ENCODE results near the gene RGS6.

Gene RGS6

DNA sequence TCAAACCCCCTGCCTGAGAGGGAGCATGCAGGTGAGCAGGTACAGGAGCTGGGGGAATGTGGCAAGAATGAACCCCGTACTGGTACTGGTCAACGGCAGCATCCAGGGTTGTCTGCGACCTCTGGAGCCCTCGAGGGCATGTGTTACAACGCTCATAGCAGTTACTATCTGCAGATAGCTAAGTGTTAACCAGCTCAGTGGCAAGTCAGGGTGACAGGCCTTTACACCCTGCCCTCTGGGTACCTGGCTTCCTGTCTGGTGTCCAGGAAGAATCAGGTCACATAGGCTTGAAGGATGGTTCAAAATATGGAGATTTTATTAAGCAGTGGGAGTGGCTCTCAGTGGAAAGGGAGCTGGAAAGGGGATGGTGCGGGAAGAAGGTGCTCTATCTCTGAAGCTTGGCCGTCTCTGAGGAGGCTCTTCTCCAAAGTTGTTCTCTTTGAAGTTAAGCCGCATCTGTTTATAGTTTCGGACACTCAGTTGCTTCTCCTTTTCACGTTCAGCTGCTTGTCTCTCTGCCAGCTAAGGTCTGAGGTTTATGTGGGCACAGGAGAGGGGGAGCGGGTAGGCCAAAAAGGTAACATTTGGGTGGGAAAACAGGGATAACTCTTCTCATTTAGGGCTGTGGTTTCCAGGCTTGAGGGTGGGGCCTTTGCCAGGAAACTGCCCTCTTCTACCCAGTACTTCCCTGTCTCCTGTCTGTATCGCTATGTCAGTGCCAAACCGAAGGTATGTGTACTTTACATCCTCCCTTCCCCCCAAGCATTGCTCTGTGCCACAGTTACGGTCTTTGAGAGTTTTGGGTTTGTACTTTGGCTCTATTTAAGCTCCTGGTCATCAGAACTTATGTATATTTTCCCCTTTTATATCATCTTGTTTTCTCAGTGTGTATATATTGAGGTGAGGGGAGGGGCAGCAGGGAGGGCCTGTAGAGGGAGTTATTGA lies 305.8 kb downstream of the RGS6 start:
- peak; percentile 79 for FAIRE-seq
- no peak for DNase-seq (ENCODE audit: low spot score)

DNA sequence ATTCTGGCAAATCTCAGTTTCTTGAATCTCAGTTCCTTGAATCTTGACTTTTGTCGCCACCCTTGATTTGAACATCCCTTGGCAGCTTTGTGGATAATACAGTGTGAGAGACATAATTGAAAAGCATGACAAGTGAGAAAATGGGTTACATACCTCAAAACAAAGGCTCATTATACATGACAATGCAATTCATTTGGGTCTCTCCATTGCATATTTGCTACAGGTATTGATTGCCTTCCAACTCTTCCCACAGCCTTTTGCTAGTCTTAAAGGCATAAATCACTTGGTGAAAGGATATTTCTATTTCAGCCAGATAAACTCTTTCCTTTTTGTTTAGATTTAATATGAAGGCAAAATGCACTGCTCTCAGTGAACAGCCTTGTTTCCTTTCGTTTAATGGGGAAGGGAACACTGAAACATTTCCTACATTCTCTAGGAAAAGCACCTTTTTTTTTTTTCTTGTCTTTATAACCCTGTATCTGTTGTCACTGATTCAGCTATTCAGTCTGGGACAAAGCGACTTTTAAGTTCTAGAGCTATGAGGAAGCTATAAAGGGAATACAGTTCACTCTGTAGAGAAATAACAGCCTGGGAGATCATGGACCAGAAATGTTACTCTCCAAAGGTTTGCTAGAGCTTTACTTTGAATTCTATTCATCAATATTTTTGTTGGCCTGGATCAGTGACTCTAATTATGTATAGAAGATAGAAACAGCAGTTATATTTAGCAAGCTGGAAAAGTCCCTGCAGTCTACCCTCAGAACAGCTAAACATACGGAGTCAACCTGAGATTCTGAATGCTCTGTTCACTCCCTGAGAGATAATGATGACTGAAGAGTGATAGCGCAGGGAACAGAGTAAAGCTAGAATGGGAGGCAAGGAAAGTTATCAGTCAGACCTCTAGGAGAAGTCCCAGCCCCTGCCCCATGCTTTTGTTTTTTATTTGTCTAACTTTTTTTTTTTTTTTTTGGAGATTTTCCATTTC lies 311.4 kb downstream of the RGS6 start:
- no peak for DNase-seq (ENCODE audit: low spot score)
- FAIRE-seq = peak; percentile 42

DNA sequence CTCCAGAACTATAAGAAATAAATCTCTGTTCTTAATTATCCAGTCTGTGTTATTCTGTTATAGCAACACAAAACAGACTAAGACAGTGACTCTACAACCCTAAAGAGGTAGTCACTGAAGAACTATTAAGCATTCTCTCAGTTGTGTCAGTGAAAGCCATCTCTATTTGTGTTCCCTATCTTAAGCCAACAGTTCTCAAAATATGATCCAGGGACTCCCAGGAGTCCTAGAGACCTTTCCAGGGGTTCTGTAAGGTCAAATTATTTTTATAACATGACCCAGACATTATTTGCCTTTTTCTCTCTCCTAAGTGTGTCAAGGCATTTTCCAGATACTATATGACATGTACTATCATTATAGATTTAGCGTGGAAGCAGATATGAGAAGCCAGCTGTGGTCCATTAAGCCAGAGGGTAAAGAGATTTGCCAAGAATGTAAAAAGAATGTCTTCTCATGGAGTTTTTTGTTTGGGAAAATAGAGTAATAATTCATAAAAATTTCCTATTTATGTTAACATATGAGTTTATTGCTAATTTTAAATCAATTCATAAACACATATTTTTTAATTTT lies 315.8 kb downstream of the RGS6 start:
- FAIRE-seq (no peak), DNase-seq (ENCODE audit: low spot score) (no peak)

DNA sequence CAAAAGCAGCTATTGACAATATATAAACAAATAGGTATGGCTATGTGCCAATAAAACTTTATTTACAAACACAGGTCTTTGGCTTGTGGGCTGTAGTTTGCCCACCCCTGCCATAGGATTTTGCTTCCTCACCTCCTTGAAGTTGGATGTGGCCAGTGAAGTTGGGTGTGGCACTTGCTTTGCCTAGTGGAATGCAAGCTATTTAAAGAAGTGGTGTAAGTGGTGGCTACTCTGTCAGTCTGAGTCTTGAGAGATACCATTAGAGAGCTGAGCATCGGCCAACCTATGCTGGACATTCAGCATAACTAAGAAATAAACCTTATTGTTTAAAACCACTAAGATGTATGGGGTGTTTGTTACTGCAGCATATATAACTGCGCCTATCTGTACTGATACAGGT lies 321.3 kb downstream of the RGS6 start:
- FAIRE-seq (peak; percentile 37), DNase-seq (ENCODE audit: low spot score) (peak; percentile 40)

DNA sequence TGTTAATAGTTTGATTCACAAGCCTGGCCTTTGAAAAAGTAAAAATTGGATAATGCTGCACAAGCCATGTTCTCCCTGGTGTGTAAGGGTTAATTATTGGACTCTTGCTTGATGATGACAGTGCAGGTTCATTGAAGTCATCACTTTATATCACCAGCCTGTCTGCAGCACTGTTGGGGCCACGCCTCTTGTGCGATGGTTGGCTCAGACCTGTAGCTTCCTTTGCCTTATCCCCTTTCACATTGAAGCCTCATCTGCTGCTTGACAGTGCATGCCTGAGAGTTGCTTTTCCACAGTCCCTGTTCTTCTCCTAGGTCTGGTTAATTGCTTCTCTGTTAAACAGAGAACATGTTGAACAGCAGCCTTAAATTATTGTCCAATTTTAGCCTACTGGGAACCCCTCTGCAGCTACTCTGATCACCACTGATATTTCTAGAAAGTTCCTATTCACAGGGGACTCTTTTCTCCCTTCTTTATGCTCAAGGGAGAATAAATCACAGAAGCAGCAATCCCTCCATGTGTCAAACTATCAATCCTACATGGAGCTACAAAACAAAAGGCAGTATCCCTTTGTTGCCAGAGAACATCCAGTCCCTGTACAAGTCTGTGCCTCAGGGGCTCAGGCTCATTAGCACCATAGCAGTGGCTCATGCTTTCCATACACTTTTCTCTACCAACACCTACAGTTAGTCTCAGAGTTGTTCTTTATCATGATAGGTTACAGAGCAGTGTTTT lies 322.1 kb downstream of the RGS6 start:
- FAIRE-seq (peak; percentile 92), DNase-seq (ENCODE audit: low spot score) (peak; percentile 42)

DNA sequence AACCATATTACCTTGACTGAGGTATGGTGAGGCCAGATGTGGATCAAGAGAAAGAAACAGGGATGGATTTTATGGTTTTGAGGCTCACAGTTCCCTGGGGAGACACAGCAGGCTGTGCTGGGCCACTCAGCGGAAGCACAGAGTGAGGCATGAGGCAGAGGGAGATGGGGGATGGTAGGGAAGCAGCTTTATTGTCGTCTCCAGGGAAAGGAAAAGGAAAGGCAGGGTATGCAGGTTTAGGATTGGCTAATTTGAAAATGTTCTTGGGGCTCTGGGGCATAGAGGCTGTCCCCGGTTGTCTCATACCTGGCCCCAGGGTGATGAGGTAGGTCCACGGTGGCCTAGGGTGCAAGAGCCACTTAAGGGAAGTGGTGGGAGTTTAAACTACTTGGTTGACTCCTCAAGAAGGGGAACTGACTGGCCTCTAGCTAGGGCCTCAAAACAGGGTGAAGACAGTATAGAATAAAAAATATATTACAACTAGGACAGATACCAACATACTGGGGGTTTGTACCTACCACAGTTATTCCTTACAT lies 322.8 kb downstream of the RGS6 start:
- no peak for FAIRE-seq

DNA sequence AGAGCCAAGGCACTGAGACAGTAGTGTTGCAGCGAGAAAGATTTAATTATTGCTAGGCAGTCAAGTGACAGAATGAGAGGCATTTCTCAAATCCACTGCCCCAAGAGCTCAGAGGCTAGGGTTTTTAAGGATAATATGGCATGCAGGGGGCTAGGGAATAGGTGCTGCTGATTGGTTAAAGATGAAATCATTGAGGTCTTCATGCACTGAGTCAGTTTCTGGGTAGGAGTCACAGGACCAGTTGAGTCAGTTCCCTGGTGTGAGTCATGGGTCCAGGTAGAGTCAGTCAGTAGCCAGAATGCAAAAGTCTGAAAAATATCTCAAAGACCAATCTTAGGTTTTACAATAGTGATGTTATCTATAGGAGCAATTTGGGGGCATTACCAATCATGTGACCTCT lies 323.8 kb downstream of the RGS6 start:
- peak; percentile 46 for FAIRE-seq
- peak; percentile 72 for DNase-seq (ENCODE audit: low spot score)

More for the DNA sequence above, 322.8 kb downstream of the RGS6 start:
- DNase-seq (ENCODE audit: low spot score) = no peak

DNA sequence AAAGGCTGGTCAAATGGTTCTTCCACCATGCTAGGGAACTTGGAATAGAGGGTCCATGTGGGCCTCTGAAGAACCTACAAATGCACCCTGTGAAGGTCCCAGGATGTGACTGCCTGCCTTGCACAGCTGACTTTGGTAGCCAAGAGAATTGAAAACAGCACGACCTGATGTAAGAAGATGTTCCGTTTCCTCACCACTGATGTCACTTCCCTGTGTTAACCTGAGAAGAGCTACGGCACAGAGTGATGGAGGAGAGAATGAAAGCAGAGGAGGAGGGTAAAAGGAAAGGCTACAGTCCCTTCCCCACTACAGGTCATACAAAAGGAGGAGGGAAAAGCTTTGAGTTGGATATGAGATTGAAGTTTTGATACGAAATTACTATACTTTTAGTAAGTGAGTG lies 328.8 kb downstream of the RGS6 start:
- peak; percentile 90 for FAIRE-seq

DNA sequence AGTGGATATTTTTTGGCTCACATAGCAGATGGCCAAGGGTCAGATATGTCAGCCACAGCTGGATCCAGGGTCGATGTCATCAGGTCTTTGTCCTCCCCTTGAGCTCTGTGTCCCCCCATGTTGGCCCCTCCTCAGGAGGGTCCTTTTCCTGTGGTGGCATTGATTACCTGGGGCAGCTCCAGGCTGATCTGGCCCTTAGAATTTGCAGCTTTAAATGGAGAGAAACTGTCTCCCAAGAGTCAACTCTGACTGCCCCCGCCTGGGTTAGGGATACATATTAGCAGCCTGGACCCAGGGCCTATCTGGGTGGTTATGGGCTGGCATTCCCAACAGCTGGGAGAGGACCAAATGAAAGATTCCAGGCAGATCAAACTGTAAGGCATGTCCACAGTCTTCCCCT lies 330.5 kb downstream of the RGS6 start:
- DNase-seq (ENCODE audit: low spot score) = no peak
- no peak for FAIRE-seq

More for the DNA sequence above, 328.8 kb downstream of the RGS6 start:
- no peak for DNase-seq (ENCODE audit: low spot score)

DNA sequence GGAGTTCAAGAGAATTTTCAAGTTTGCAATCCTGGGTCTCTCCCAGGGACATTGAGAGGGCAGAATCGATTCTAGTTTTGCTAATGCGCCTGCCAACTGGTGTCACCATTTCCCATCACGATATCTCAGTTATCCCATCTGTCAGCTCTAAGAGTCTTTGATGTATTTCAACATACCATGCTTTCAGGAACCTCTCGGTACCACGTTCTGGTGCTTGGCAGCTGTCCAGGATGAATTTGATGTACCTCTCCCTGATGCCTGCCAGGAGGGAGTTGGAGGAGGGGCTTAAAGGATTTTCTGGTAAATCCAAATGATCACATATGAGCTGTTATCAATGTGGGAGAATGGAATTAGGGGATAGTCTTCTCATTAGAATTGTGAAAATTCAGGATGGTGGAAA lies 332.5 kb downstream of the RGS6 start:
- DNase-seq (ENCODE audit: low spot score) (no peak), FAIRE-seq (no peak)

DNA sequence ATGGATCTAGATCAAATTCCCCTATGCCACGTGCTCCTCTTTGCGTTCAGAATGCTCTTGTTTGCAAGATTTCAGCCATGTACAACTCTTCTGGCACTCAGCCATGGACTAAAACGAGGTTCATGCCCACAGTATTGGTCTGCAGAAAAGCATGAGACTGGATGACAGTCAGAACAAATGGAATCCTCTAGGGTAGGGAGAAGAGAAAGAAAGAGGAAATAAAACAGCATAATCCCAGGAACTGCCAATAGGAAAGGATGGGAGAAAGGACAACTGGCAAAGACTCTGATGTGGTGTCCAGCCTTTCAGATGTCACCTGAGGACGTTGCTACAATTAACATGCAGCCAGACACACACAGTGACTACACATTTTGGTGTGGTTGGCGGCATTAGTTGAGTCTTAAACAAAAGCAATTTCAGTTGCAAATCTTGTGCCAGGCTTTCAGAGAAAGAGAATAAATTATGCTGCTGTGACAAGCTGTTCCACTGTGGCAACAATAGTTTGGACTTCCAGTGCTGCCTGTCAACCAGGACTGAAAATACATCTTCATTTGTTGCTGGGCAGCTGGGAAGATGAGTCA lies 338.0 kb downstream of the RGS6 start:
- no peak for FAIRE-seq
- DNase-seq (ENCODE audit: low spot score) = no peak

DNA sequence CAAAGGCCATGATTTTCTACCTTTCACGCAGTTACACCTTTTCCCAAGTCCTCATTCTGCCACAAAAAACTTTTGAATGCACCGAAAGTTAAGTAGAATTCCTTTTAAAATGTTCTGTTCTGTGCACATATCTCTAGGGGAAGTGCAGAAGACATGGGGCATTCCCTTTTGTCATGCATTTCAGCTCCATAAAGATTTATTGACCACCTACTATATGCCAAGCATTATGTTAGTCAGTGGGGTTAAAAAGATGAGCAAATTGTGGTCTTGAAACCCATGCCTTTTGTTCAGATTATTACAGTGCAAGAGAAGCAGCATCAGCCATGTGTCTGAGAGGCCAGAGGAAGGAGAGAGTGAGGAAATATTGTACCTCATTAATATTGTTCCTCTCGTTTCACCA lies 338.5 kb downstream of the RGS6 start:
- no peak for DNase-seq (ENCODE audit: low spot score)
- no peak for FAIRE-seq

DNA sequence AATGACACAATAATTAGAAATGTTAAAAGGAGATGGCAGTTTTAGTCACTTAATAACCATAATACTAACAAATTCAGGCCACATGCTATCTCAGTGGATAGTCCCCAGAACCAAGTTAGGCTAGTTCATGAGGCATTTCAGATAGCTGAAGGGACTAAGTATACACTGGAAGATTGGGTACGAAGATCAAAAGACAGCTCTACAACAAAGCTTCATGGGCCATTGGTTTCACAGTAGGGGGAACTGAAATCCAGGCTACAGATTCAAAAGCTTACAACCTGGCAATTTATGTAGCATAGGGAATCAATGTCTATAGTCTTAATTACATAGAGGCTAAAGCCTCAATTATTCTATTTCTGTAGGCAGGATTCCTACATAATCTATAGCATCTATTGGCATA lies 343.0 kb downstream of the RGS6 start:
- FAIRE-seq = no peak
- no peak for DNase-seq (ENCODE audit: low spot score)

DNA sequence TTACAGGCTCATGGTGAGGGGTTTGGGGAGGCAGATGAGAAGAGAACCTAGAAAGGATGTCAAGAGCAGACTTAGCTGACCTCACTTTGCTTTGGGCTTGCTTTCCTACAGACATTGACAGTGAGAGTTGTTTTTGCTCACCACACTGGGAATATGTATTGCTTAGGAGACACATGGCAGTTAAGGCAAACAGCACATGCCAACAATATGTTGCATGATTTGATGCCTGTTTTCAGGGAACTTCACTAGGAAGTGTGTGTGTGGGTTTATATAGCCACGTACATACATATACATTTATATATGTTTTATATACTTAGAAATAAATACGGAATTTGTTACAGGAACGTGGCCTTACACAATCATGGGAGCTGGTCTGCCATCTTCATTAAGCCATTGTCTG lies 346.1 kb downstream of the RGS6 start:
- FAIRE-seq = peak; percentile 86

DNA sequence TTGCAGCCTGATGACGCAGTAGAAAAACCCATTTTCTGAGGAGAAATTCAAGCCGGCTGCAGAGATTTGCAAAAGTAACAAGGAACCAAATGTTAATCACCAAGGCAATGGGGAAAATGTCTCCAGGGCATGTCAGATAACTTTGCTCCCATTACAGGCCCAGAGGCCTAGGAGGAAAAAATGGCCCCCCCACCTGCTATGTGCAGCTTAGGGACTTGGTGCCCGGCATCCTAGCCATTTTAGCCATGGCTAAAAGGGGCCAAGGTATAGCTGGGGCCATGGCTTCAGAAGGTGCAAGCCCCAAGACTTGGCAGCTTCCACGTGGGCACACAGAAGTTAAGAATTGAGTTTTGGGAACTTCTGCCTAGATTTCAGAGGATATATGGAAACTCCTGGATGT lies 351.9 kb downstream of the RGS6 start:
- FAIRE-seq (no peak), DNase-seq (ENCODE audit: low spot score) (no peak)

More for the DNA sequence above, 346.1 kb downstream of the RGS6 start:
- no peak for DNase-seq (ENCODE audit: low spot score)

DNA sequence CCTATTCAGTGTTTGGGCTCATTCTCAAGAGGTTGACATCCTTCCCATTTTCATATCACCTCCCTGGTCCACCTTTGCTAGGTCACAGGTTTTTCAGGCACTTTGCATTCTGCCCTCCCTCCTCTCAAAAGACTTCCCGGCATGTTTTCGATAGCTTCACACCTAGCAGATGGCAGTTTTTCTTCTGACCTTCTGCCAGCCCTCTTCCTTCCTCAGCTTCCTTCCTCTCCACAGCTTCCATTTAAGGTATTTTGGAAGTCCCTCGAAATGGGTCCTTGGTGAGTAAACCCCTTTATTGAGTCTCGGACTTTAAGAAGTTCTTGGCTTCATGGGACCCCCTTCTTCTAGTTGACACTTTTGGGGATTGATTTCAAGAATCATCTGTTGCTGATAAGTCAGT lies 358.0 kb downstream of the RGS6 start:
- FAIRE-seq (no peak), DNase-seq (ENCODE audit: low spot score) (no peak)

DNA sequence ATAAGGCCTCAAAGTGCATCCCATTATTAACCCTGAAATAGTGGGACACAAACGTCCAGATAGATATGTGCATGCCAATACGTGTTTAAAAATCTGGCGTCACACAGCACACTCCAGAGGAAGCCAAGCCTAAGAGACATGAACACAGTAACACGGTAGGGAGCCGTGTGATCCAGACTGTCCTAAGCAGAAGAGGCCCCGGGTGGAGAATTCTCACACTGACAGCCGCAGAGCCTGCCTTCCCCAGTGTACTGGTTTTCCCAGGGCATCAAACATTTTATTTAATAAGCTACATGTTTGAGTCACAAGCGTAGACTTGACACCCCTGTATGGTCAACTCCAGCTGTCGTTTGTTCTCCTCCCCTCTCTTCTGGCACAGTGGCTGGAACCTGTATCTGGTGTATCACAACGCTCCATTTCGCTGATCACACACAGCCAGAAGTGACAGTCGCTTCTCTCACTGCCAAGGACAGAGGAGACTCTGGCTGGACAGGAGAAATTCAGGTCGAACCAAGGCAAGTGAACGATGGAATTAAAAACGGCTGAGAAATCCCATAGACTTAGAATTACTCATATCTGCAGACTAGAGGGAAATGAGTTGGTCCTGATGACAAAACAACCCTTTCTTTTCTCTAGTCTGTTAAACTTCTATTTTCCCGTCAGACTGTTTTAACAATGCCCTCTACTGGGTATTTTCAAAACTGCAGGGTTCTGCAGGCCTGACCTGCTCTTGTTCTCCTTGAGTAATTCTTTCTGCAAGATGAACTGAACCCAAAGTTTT lies 359.9 kb downstream of the RGS6 start:
- DNase-seq (ENCODE audit: low spot score) (peak; percentile 74), FAIRE-seq (peak; percentile 86)

DNA sequence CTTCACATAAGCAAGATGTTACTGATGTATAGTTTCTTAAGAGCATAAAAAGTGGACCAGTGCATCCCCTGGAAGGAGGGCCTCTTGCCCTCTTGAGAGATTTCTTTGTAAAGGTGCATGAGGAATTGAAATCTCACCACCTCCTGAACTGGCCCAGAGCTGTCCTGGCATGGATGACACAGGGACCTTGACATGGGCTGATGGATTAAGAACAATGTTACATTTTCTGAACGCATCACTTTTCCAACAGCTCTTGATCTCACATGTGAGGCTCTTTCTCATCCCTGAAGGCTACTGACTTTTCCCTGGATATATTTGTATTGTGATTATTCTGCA lies 360.4 kb downstream of the RGS6 start:
- FAIRE-seq = no peak

DNA sequence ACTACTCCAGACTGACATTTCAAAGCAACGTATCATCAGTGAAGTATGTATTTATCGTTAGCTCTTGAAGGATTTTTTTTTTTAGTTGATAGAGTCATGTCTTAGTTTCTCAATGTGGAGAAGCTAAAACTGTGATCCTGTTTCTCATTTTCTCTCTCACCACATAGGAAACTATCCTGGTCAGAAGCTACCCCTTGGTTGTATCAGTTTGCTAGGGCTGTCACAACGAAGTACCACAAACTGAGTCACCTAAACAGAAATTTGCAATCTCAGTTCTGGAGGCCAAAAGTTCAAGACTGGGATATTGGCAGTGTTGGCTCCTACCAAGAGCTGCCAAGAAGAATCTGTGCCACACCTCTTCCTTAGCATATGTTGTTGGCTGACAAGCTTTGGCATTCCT lies 369.1 kb downstream of the RGS6 start:
- DNase-seq (ENCODE audit: low spot score) (no peak), FAIRE-seq (no peak)

More for the DNA sequence above, 360.4 kb downstream of the RGS6 start:
- DNase-seq (ENCODE audit: low spot score) = no peak

DNA sequence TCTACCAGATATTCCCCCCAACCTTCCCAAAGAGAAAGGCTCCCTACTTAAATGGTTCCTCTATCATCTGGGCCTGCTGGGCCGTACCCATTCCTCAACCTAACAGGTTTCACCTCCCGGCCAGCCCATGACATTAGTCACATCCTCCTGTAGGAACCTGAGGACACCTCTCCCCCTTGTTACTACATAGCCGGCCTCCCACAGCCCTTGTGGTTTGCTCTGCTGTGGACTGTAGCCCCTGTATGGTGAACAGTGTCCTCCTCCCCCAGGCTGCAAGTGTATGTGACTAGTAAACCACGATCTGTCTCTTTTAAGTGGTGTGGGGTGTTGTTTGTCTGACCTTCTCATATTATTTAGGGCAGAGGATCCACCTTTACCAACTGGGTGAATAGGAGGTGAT lies 371.7 kb downstream of the RGS6 start:
- DNase-seq (ENCODE audit: low spot score) (no peak), FAIRE-seq (peak; percentile 94)
